SKM-1 (cell line): ENCODE measurements around the gene GASK1A.

Experiments used
- DNase-seq: peaks from one replicate; lab custom pipeline; 2025; ENCODE audit not compliant: unreplicated experiment; lab: John Stamatoyannopoulos, UW

The GASK1A gene

GRCh38 chr3:43013256-43013655, 34.1 kb downstream of the GASK1A start:
- DNase-seq, result no peak

- no peak for DNase-seq
These were observed 34.6 kb downstream of the GASK1A start for GRCh38 chr3:43013743-43014155.

- no peak for DNase-seq
These were observed 35.1 kb downstream of the GASK1A start for GRCh38 chr3:43014241-43014640.

- DNase-seq, result no peak
These were observed 35.8 kb downstream of the GASK1A start for GRCh38 chr3:43014956-43015355.

- no peak for DNase-seq
These were observed 36.5 kb downstream of the GASK1A start for GRCh38 chr3:43015572-43015971.

- DNase-seq, result no peak
These were observed 37.1 kb downstream of the GASK1A start for GRCh38 chr3:43015991-43016865.

- no peak for DNase-seq
These were observed 37.9 kb downstream of the GASK1A start for GRCh38 chr3:43017004-43017403.

GRCh38 chr3:43017593-43018195, 38.6 kb downstream of the GASK1A start:
- DNase-seq, result no peak

- DNase-seq, result no peak
These were observed 39.1 kb downstream of the GASK1A start for GRCh38 chr3:43018246-43018645.

- no peak for DNase-seq
These were observed 40.1 kb downstream of the GASK1A start for GRCh38 chr3:43019006-43019809.

- no peak for DNase-seq
These were observed 40.7 kb downstream of the GASK1A start for GRCh38 chr3:43019826-43020225.

GRCh38 chr3:43021186-43021585, 42.1 kb downstream of the GASK1A start:
- DNase-seq, result no peak

GRCh38 chr3:43022121-43022520, 43.0 kb downstream of the GASK1A start:
- DNase-seq, result no peak

- no peak for DNase-seq
These were observed 44.0 kb downstream of the GASK1A start for GRCh38 chr3:43023066-43023465.

- no peak for DNase-seq
These were observed 44.6 kb downstream of the GASK1A start for GRCh38 chr3:43023746-43024145.

GRCh38 chr3:43024181-43024885, 45.2 kb downstream of the GASK1A start:
- DNase-seq, result peak; percentile 45

- no peak for DNase-seq
These were observed 46.3 kb downstream of the GASK1A start for GRCh38 chr3:43025423-43025822.

GRCh38 chr3:43028001-43028400, 48.9 kb downstream of the GASK1A start:
- no peak for DNase-seq

GRCh38 chr3:43028678-43029490, 49.8 kb downstream of the GASK1A start:
- no peak for DNase-seq
